ENCODE measurements around the gene SH2D1A. TPM values are rescaled to one million over a fixed set of nuclear protein-coding genes. Genes with fewer than 3 reads are reported as not detected.

Gene SH2D1A
- total RNA-seq, 4 donors from 2014 or later: 0.14 to 0.79 TPM; not detected in 2

DNA sequence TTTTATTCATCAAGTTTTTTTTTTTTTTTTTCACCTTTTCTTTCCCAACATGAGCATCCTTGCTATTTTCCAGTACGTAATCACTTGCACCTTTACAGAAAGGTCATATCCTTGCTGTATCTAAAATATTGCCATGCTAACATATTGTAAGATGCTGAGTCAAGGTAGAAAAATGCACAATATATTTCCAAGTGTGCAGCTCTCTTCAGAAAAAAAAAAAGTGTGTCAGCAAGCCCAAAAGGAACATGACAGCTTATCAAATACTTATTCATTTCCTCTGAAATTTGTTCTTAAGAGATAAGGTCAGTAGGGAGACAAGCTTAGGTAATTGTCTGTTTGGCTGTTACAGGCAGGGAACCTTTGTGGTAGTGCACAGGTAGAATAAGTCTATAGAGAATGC is 27.0 kb downstream of the SH2D1A start:
- in situ Hi-C loops (cut with MboI; ENCODE audit: low pct_ligation_motif_present in 1 of 4, low pct_unique_long_range_greater_than_20kb in 1 of 4, low sequenced_read_pairs in 3 of 4): no loop called here
- Histone ChIP-seq H3K4me1 (no peaks in the 10 kb centered on the region), H3K9me3 (no peaks in the 10 kb centered on the region), H3K36me3 (no peaks in the 10 kb centered on the region), H3K4me3 (no peak overlapping the region), H3K27me3 (no peaks in the 10 kb centered on the region), H3K27ac (no peak overlapping the region)
- WGBS, 2 donors (ENCODE audit: low coverage in 1 of 2): 63% methylated on average over 1 of the region's 1 CpG; no CpG with 5 or more reads in 1 of the 2 donors
- intact Hi-C loops (cut with DNase I; ENCODE audit: low total_unique reads): no loop called here
- DNase-seq: no peak
- no peak for TF ChIP-seq EP300 (IDR thresholded peaks at IDR 0.05; ENCODE audit: low read depth)

- no peak overlapping the region for H3K4me3 ChIP-seq
- no peaks in the 10 kb centered on the region for H3K27me3 ChIP-seq
- no peaks in the 10 kb centered on the region for H3K9me3 ChIP-seq
- H3K4me1 ChIP-seq: no peaks in the 10 kb centered on the region
- H3K27ac ChIP-seq: no peak overlapping the region
- 58 to 60% methylated on average over 2 to 4 of the region's 4 CpGs for WGBS, 2 donors (ENCODE audit: low coverage in 1 of 2)
- in situ Hi-C loops (cut with MboI; ENCODE audit: low pct_ligation_motif_present in 1 of 4, low pct_unique_long_range_greater_than_20kb in 1 of 4, low sequenced_read_pairs in 3 of 4) (loop anchor here in 1 of 4 donors (25.0 kb wide), 1 partner anchor 166 kb away; no protein-coding TSS in a partner anchor), intact Hi-C loops (cut with DNase I; ENCODE audit: low total_unique reads) (no loop called here)
- no peak for TF ChIP-seq CTCF (IDR thresholded peaks at IDR 0.05)
- no peak for TF ChIP-seq POLR2AphosphoS5 (IDR thresholded peaks at IDR 0.05)
- TF ChIP-seq POLR2A (IDR thresholded peaks at IDR 0.05): no peak
- no peak for TF ChIP-seq EP300 (IDR thresholded peaks at IDR 0.05; ENCODE audit: low read depth)
- no peaks in the 10 kb centered on the region for H3K36me3 ChIP-seq
- DNase-seq: no peak
Measured at GRCh38 chrX:124378643-124379042, 32.3 kb downstream of the SH2D1A start.

DNA sequence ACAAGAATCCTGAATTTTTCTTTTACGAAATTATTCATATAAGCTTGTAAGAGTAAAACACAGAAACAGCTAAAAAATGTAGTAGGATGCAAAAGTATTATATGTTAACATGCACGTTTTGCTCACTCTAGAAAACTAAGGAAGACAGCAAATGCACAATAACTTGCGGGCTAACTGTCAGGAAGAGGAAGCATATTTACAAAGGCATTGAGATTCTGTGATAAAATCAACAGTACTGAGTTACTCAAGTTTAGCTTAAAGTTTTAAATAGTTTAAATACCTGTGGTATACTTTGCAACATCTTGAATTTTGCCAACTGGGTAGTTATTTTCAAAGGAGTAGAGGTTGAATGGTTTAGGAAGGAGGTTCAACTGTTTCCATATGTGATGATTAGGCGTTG is 37.0 kb downstream of the SH2D1A start:
- WGBS, 2 donors (ENCODE audit: low coverage in 1 of 2): 71 to 86% methylated on average over 1 to 4 of the region's 4 CpGs
- intact Hi-C loops (cut with DNase I; ENCODE audit: low total_unique reads) (no loop called here), in situ Hi-C loops (cut with MboI; ENCODE audit: low pct_ligation_motif_present in 1 of 4, low pct_unique_long_range_greater_than_20kb in 1 of 4, low sequenced_read_pairs in 3 of 4) (loop anchor here in 1 of 4 donors (25.0 kb wide), 1 partner anchor 171 kb away; no protein-coding TSS in a partner anchor)
- H3K27ac ChIP-seq: no peak overlapping the region
- H3K9me3 ChIP-seq: no peaks in the 10 kb centered on the region
- no peak for DNase-seq
- no peak overlapping the region for H3K4me3 ChIP-seq
- H3K36me3 ChIP-seq: no peaks in the 10 kb centered on the region
- H3K27me3 ChIP-seq: no peaks in the 10 kb centered on the region
- H3K4me1 ChIP-seq: no peaks in the 10 kb centered on the region
- TF ChIP-seq EP300 (IDR thresholded peaks at IDR 0.05; ENCODE audit: low read depth) (no peak), CTCF (IDR thresholded peaks at IDR 0.05) (no peak), POLR2AphosphoS5 (IDR thresholded peaks at IDR 0.05) (no peak)

DNA sequence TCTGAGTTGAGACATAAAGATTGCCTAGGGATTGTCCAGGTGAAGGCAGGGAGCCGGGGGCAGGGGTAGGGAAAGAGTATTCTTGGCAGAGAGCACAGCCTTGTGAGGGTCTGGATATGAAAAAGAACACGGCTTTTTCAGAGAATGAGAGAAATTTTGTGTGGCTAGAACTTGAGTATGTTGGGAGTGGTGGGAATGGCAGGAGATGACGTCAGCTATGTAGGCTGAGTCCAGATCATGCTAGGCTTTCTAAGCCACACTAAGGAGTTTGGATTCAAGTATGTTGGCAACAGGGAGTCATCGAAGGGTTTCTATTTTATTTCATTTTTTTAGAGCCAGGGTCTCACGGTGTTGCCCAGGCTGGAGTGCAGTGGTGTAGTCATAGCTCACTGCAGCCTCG is 40.0 kb downstream of the SH2D1A start:
- Histone ChIP-seq H3K27me3 (no peaks in the 10 kb centered on the region), H3K4me1 (no peaks in the 10 kb centered on the region), H3K36me3 (no peaks in the 10 kb centered on the region), H3K4me3 (no peak overlapping the region), H3K27ac (no peak overlapping the region), H3K9me3 (no peaks in the 10 kb centered on the region)
- no peak for DNase-seq
- intact Hi-C loops (cut with DNase I; ENCODE audit: low total_unique reads): no loop called here
- 59 to 80% methylated on average over 1 to 6 of the region's 6 CpGs for WGBS, 2 donors (ENCODE audit: low coverage in 1 of 2)
- in situ Hi-C loops (cut with MboI; ENCODE audit: low pct_ligation_motif_present in 1 of 4, low pct_unique_long_range_greater_than_20kb in 1 of 4, low sequenced_read_pairs in 3 of 4): loop anchor here in 1 of 4 donors (25.0 kb wide), 1 partner anchor 174 kb away; no protein-coding TSS in a partner anchor
- TF ChIP-seq POLR2AphosphoS5 (IDR thresholded peaks at IDR 0.05): no peak
- no peak for TF ChIP-seq CTCF (IDR thresholded peaks at IDR 0.05)
- TF ChIP-seq EP300 (IDR thresholded peaks at IDR 0.05; ENCODE audit: low read depth): no peak
- no peak for TF ChIP-seq POLR2A (IDR thresholded peaks at IDR 0.05)

GRCh38 chrX:124388562-124388961 is 42.2 kb downstream of the SH2D1A start:
- WGBS, 2 donors (ENCODE audit: low coverage in 1 of 2): 2% methylated on average over 2 of the region's 2 CpGs; no CpG with 5 or more reads in 1 of the 2 donors
- DNase-seq: peak; percentile 49

More at GRCh38 chrX:124388562-124388961, 42.2 kb downstream of the SH2D1A start:
- H3K36me3 ChIP-seq: no peaks in the 10 kb centered on the region
- H3K4me1 ChIP-seq: no peaks in the 10 kb centered on the region
- in situ Hi-C loops (cut with MboI; ENCODE audit: low pct_ligation_motif_present in 1 of 4, low pct_unique_long_range_greater_than_20kb in 1 of 4, low sequenced_read_pairs in 3 of 4): loop anchor here in 1 of 4 donors (25.0 kb wide), 1 partner anchor 176 kb away; no protein-coding TSS in a partner anchor
- intact Hi-C loops (cut with DNase I; ENCODE audit: low total_unique reads): no loop called here
- H3K27me3 ChIP-seq: no peaks in the 10 kb centered on the region
- H3K27ac ChIP-seq: no peak overlapping the region
- no peaks in the 10 kb centered on the region for H3K9me3 ChIP-seq
- H3K4me3 ChIP-seq: no peak overlapping the region
- no peak for TF ChIP-seq EP300 (IDR thresholded peaks at IDR 0.05; ENCODE audit: low read depth)
- TF ChIP-seq POLR2A (IDR thresholded peaks at IDR 0.05): no peak
- TF ChIP-seq CTCF (IDR thresholded peaks at IDR 0.05): peak in 4 of 5 experiments; percentile 35 to 81 (median 58)
- TF ChIP-seq POLR2AphosphoS5 (IDR thresholded peaks at IDR 0.05): no peak
